ENCODE data around the gene LDHD.

DNA sequence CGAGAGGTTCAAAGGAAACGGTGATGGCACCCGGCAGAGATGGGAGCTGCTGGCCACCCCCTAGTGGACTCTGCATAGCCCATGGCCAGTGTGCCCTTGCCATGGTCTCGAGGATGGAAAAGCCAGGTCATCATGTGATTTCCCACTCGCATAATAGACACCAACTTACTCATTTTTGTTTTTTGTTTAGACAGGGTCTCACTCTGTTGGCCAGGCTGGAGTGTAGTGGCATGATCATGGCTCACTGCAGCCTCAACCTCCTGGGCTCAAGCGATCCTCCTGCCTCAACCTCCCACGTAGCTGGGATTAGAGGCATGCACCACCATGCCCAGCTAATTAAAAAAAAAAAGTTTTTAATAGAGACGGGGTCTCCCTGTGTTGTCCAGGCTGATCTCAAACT, 27.6 kb downstream of the LDHD start:
- TF ChIP-seq EZH2 (IDR thresholded peaks at IDR 0.05; ENCODE audit: insufficient read depth, poor library complexity, severe bottlenecking) (no peak), EZH2phosphoT487 (IDR thresholded peaks at IDR 0.05; ENCODE audit: insufficient read depth, low read depth) (no peak)

Measured in GM23248 (cell line).